Measurements from ENCODE around the gene DUSP18.

DUSP18 gene

DNA sequence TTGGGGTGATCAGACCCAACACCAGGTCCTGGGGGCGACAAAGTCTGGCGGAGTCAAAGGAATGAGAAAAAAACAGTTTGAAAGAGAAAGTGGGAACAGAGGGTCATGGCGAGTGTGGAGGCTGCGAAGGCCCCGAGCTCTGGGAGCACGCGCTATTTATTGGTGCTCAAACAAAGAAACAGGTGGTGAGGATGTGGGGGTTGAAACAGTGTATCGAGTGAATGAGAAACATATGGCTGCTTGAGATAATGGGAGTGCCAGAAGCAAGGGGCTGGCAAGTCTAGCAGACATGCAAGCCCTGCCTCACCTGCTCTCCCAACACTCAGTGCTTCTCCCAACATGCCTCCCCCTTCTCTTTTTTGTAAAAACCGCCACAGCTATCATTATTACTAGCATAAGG, 7.8 kb upstream of the DUSP18 start:
- no peaks in the 10 kb centered on the region for H3K9me3 ChIP-seq (ENCODE audit: control insufficient read depth in 1 of 2, low read length in 2 of 2)
- H3K27ac ChIP-seq (ENCODE audit: low read length), result no peak overlapping the region
- H3K4me3 ChIP-seq (ENCODE audit: low read depth in 1 of 2, low read length in 2 of 2), result no peak overlapping the region
- peaks cover 0 to under 1% of the 10 kb centered on the region in 2 donors for H3K4me1 ChIP-seq (ENCODE audit: control insufficient read depth in 1 of 2, insufficient read depth in 2 of 2, low read length in 2 of 2)
- H3K27me3 ChIP-seq (ENCODE audit: low read depth, low read length), result no peaks in the 10 kb centered on the region
- no peaks in the 10 kb centered on the region for H3K36me3 ChIP-seq (ENCODE audit: control insufficient read depth in 1 of 2, insufficient read depth in 2 of 2, low read length in 2 of 2)

DNA sequence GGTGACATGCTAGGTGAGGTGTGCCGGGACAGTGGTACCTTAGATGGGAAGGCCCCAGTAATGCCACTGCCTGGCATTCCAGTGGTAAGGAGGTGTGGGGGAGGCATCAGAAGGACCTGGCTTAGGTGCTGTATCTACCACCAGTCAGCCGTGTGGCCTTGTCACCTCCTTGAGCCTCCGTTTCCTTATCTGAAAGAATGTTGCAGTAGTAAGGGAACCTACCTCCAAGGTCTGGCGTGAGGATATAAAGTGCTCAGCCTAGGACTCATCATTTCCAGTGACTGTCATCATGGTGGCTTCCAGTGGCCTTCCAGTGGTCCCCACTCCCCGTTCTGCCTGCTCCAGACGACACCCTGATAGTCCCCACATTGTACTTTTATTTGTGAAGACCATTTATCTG, 6.8 kb upstream of the DUSP18 start:
- no peaks in the 10 kb centered on the region for H3K9me3 ChIP-seq (ENCODE audit: control insufficient read depth in 1 of 2, low read length in 2 of 2)
- H3K27ac ChIP-seq (ENCODE audit: low read length), result no peak overlapping the region
- no peaks in the 10 kb centered on the region for H3K36me3 ChIP-seq (ENCODE audit: control insufficient read depth in 1 of 2, insufficient read depth in 2 of 2, low read length in 2 of 2)
- H3K4me3 ChIP-seq (ENCODE audit: low read depth in 1 of 2, low read length in 2 of 2), result no peak overlapping the region
- H3K4me1 ChIP-seq (ENCODE audit: control insufficient read depth in 1 of 2, insufficient read depth in 2 of 2, low read length in 2 of 2), result no peaks in the 10 kb centered on the region
- H3K27me3 ChIP-seq (ENCODE audit: low read depth, low read length), result no peaks in the 10 kb centered on the region

- no peak overlapping the region for H3K27ac ChIP-seq (ENCODE audit: low read length)
- H3K4me3 ChIP-seq (ENCODE audit: low read depth in 1 of 2, low read length in 2 of 2), result no peak overlapping the region
- no peaks in the 10 kb centered on the region for H3K9me3 ChIP-seq (ENCODE audit: control insufficient read depth in 1 of 2, low read length in 2 of 2)
- H3K27me3 ChIP-seq (ENCODE audit: low read depth, low read length), result no peaks in the 10 kb centered on the region
- H3K36me3 ChIP-seq (ENCODE audit: control insufficient read depth in 1 of 2, insufficient read depth in 2 of 2, low read length in 2 of 2), result no peaks in the 10 kb centered on the region
- H3K4me1 ChIP-seq (ENCODE audit: control insufficient read depth in 1 of 2, insufficient read depth in 2 of 2, low read length in 2 of 2), result peaks cover 0 to 5% of the 10 kb centered on the region in 2 donors
Measured at GRCh38 chr22:30673136-30673535, 5.5 kb upstream of the DUSP18 start.

GRCh38 chr22:30671071-30671470, 3.4 kb upstream of the DUSP18 start:
- no peak overlapping the region for H3K4me3 ChIP-seq (ENCODE audit: low read depth in 1 of 2, low read length in 2 of 2)
- no peaks in the 10 kb centered on the region for H3K36me3 ChIP-seq (ENCODE audit: control insufficient read depth in 1 of 2, insufficient read depth in 2 of 2, low read length in 2 of 2)
- no peaks in the 10 kb centered on the region for H3K9me3 ChIP-seq (ENCODE audit: control insufficient read depth in 1 of 2, low read length in 2 of 2)
- H3K27ac ChIP-seq (ENCODE audit: low read length), result no peak overlapping the region
- no peaks in the 10 kb centered on the region for H3K27me3 ChIP-seq (ENCODE audit: low read depth, low read length)
- H3K4me1 ChIP-seq (ENCODE audit: control insufficient read depth in 1 of 2, insufficient read depth in 2 of 2, low read length in 2 of 2), result peaks cover 4 to 12% of the 10 kb centered on the region in 2 donors

- Histone ChIP-seq H3K4me1 (ENCODE audit: control insufficient read depth in 1 of 2, insufficient read depth in 2 of 2, low read length in 2 of 2) (peaks cover 4 to 12% of the 10 kb centered on the region in 2 donors), H3K9me3 (ENCODE audit: control insufficient read depth in 1 of 2, low read length in 2 of 2) (no peaks in the 10 kb centered on the region), H3K36me3 (ENCODE audit: control insufficient read depth in 1 of 2, insufficient read depth in 2 of 2, low read length in 2 of 2) (peaks cover 0 to 6% of the 10 kb centered on the region in 2 donors), H3K27ac (ENCODE audit: low read length) (no peak overlapping the region), H3K27me3 (ENCODE audit: low read depth, low read length) (no peaks in the 10 kb centered on the region), H3K4me3 (ENCODE audit: low read depth in 1 of 2, low read length in 2 of 2) (peak overlapping the region; percentile 76 to 77)
Measured at GRCh38 chr22:30668386-30668710, 673 bp upstream of the DUSP18 start.

GRCh38 chr22:30667107-30667493, 575 bp downstream of the DUSP18 start:
- peak overlapping the region; percentile 70 for H3K27ac ChIP-seq (ENCODE audit: low read length)

GRCh38 chr22:30665786-30666185, 1.9 kb downstream of the DUSP18 start:
- H3K27ac ChIP-seq (ENCODE audit: low read length), result no peak overlapping the region
- H3K4me3 ChIP-seq (ENCODE audit: low read depth in 1 of 2, low read length in 2 of 2), result no peak overlapping the region
- H3K36me3 ChIP-seq (ENCODE audit: control insufficient read depth in 1 of 2, insufficient read depth in 2 of 2, low read length in 2 of 2), result peaks cover 3 to 18% of the 10 kb centered on the region in 2 donors
- no peaks in the 10 kb centered on the region for H3K27me3 ChIP-seq (ENCODE audit: low read depth, low read length)
- H3K9me3 ChIP-seq (ENCODE audit: control insufficient read depth in 1 of 2, low read length in 2 of 2), result no peaks in the 10 kb centered on the region
- peaks cover 4 to 12% of the 10 kb centered on the region in 2 donors for H3K4me1 ChIP-seq (ENCODE audit: control insufficient read depth in 1 of 2, insufficient read depth in 2 of 2, low read length in 2 of 2)

More at GRCh38 chr22:30667107-30667493, 575 bp downstream of the DUSP18 start:
- H3K9me3 ChIP-seq (ENCODE audit: control insufficient read depth in 1 of 2, low read length in 2 of 2), result no peaks in the 10 kb centered on the region
- peaks cover 3 to 16% of the 10 kb centered on the region in 2 donors for H3K36me3 ChIP-seq (ENCODE audit: control insufficient read depth in 1 of 2, insufficient read depth in 2 of 2, low read length in 2 of 2)
- H3K27me3 ChIP-seq (ENCODE audit: low read depth, low read length), result no peaks in the 10 kb centered on the region
- peaks cover 4 to 12% of the 10 kb centered on the region in 2 donors for H3K4me1 ChIP-seq (ENCODE audit: control insufficient read depth in 1 of 2, insufficient read depth in 2 of 2, low read length in 2 of 2)
- peak overlapping the region; percentile 76 to 77 for H3K4me3 ChIP-seq (ENCODE audit: low read depth in 1 of 2, low read length in 2 of 2)

DNA sequence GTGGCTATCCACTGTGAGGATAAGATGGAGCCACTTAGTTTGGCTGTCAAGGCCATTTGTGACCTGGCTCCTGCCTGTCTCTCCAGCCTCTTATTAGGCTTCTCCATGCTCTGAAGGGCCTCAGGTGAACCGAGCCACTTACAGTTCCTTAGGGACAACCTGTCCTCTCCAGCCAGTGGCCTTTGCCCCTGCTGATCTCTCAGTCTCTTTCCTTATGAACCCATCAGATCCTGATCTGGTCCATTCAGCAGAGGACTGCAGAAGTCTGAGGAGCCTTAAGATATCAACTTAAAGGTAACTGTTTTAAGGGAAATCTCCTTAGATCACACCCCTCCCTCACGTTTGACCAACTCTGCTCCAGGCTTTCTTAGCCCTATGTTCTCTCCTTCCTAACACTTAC, 2.4 kb downstream of the DUSP18 start:
- no peak overlapping the region for H3K4me3 ChIP-seq (ENCODE audit: low read depth in 1 of 2, low read length in 2 of 2)
- H3K36me3 ChIP-seq (ENCODE audit: control insufficient read depth in 1 of 2, insufficient read depth in 2 of 2, low read length in 2 of 2), result peaks cover 3 to 18% of the 10 kb centered on the region in 2 donors
- peaks cover 4 to 12% of the 10 kb centered on the region in 2 donors for H3K4me1 ChIP-seq (ENCODE audit: control insufficient read depth in 1 of 2, insufficient read depth in 2 of 2, low read length in 2 of 2)
- no peaks in the 10 kb centered on the region for H3K27me3 ChIP-seq (ENCODE audit: low read depth, low read length)
- no peak overlapping the region for H3K27ac ChIP-seq (ENCODE audit: low read length)
- H3K9me3 ChIP-seq (ENCODE audit: control insufficient read depth in 1 of 2, low read length in 2 of 2), result no peaks in the 10 kb centered on the region

DNA sequence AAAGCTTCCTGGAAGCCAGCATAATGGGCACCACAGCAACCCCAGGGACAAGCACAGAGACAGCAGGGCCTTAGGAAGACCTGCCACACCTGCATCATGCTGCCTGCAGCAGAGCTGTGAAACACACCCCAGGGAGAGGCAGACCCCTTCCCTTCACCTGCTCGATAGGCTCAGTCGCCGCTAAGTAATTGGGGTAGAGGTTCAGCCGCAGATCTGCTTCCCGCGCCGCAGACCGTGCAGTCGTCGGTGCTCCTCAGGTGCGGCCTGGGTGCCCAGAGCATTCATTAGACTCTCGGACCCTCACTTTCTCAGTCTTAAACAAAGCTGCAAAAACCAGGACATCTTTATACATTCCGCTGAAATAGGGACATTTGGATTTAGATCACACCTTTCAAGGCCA, 2.9 kb downstream of the DUSP18 start:
- Histone ChIP-seq H3K9me3 (ENCODE audit: control insufficient read depth in 1 of 2, low read length in 2 of 2) (no peaks in the 10 kb centered on the region), H3K27ac (ENCODE audit: low read length) (no peak overlapping the region), H3K4me3 (ENCODE audit: low read depth in 1 of 2, low read length in 2 of 2) (no peak overlapping the region), H3K4me1 (ENCODE audit: control insufficient read depth in 1 of 2, insufficient read depth in 2 of 2, low read length in 2 of 2) (peaks cover 4 to 12% of the 10 kb centered on the region in 2 donors), H3K27me3 (ENCODE audit: low read depth, low read length) (no peaks in the 10 kb centered on the region), H3K36me3 (ENCODE audit: control insufficient read depth in 1 of 2, insufficient read depth in 2 of 2, low read length in 2 of 2) (peaks cover 3 to 18% of the 10 kb centered on the region in 2 donors)

DNA sequence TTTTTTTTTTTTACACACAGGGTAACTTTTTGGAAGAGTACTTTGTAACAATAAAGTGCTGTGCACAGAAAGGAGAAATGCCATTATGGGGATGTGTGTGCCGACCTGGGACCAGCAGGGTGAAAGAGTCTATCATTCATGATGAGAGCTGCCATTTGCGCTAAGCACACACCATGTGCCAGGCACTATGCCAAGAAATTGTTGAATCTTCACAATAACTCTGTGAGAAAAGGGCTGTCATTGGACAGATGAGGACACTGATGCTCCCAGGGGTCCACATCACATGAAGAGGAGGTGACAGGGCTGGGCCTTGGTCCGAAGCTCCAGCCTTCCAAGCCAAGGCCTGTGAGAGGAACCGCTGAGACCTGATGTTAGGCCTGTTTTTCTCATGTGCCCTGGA, 5.6 kb downstream of the DUSP18 start:
- Histone ChIP-seq H3K4me1 (ENCODE audit: control insufficient read depth in 1 of 2, insufficient read depth in 2 of 2, low read length in 2 of 2) (peaks cover 4 to 7% of the 10 kb centered on the region in 2 donors), H3K4me3 (ENCODE audit: low read depth in 1 of 2, low read length in 2 of 2) (no peak overlapping the region), H3K27ac (ENCODE audit: low read length) (no peak overlapping the region), H3K9me3 (ENCODE audit: control insufficient read depth in 1 of 2, low read length in 2 of 2) (no peaks in the 10 kb centered on the region), H3K27me3 (ENCODE audit: low read depth, low read length) (no peaks in the 10 kb centered on the region), H3K36me3 (ENCODE audit: control insufficient read depth in 1 of 2, insufficient read depth in 2 of 2, low read length in 2 of 2) (peaks cover 3 to 18% of the 10 kb centered on the region in 2 donors)

- H3K27ac ChIP-seq (ENCODE audit: low read length), result no peak overlapping the region
- no peaks in the 10 kb centered on the region for H3K9me3 ChIP-seq (ENCODE audit: control insufficient read depth in 1 of 2, low read length in 2 of 2)
- no peak overlapping the region for H3K4me3 ChIP-seq (ENCODE audit: low read depth in 1 of 2, low read length in 2 of 2)
- H3K27me3 ChIP-seq (ENCODE audit: low read depth, low read length), result no peaks in the 10 kb centered on the region
- H3K4me1 ChIP-seq (ENCODE audit: control insufficient read depth in 1 of 2, insufficient read depth in 2 of 2, low read length in 2 of 2), result no peaks in the 10 kb centered on the region
- H3K36me3 ChIP-seq (ENCODE audit: control insufficient read depth in 1 of 2, insufficient read depth in 2 of 2, low read length in 2 of 2), result no peaks in the 10 kb centered on the region
Measured at GRCh38 chr22:30655532-30655931, 12.1 kb downstream of the DUSP18 start.

DNA sequence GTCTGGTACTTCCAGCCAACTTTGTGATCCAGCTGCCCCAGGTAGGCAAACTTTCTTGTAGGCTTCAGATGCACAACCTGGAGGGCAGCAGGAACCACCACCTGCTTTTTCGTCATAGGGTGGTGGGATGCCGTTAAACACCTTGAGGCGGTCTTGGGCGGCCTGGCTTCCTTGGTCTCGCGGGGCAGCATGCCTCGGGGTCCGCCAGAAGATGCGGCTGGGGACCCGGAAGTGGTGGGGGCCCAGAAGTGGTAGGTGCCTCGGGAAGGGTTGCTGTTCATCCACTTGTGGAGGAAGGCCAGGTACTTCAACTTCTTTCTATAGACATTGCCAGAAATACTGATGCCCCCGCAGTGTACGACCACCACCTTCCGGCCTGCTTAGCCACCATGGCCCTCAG, 13.3 kb downstream of the DUSP18 start:
- Histone ChIP-seq H3K4me1 (ENCODE audit: control insufficient read depth in 1 of 2, insufficient read depth in 2 of 2, low read length in 2 of 2) (no peaks in the 10 kb centered on the region), H3K27me3 (ENCODE audit: low read depth, low read length) (no peaks in the 10 kb centered on the region), H3K27ac (ENCODE audit: low read length) (no peak overlapping the region), H3K4me3 (ENCODE audit: low read depth in 1 of 2, low read length in 2 of 2) (no peak overlapping the region), H3K9me3 (ENCODE audit: control insufficient read depth in 1 of 2, low read length in 2 of 2) (no peaks in the 10 kb centered on the region), H3K36me3 (ENCODE audit: control insufficient read depth in 1 of 2, insufficient read depth in 2 of 2, low read length in 2 of 2) (no peaks in the 10 kb centered on the region)

Measured in muscle layer of duodenum (tissue), 2 donors.